Endothelial cell of umbilical vein (primary cell): Measurements from ENCODE around the gene ITSN2. TPM values are rescaled to one million over a fixed set of nuclear protein-coding genes. Genes with fewer than 3 reads are reported as not detected.

Source experiments
- BruUV-seq: library from RNA; stranded (reverse); fragments of 400-500 nt; replicated peaks from 2 replicates; lab custom pipeline; 2021; lab: Mats Ljungman, UMichigan
- CTCF ChIA-PET: fragments of 300-600, 350-600 bp; sonication (Branson Sonifier 250); formaldehyde crosslinking; loops from one replicate; lab custom pipeline; 2021; ENCODE audit warnings: antibody characterized with exemption, inconsistent platforms; lab: Charles Lee
- POLR2A ChIA-PET: fragments of 300-600, 350-600 bp; sonication (Branson Sonifier 250); formaldehyde crosslinking; loops from one replicate; lab custom pipeline; 2021; ENCODE audit warnings: antibody characterized with exemption, inconsistent platforms; lab: Charles Lee
- DNase-seq: peaks from one replicate; pipeline ENCODE4 v3.0.0-alpha.2; 2011; ENCODE audit warnings: low read depth, low spot score
- FAIRE-seq: peaks from 2 replicates; lab custom pipeline; 2011; peaks lifted over from hg19 to GRCh38; lab: Jason Lieb, UNC
- H2AFZ ChIP-seq: 2 replicates; pipeline ENCODE4 v1.6.0; 2012; ENCODE audit warnings: low read depth, low read length, control low read depth, inconsistent platforms
- H3K27ac ChIP-seq: 2 replicates; pipeline ENCODE4 v1.5.1; 2011; ENCODE audit warnings: low read depth, mild to moderate bottlenecking, control low read depth, low read length, moderate library complexity; ENCODE audit not compliant: insufficient read depth
- H3K27me3 ChIP-seq, 2 experiments: 2 replicates each; pipeline versions ENCODE4 v1.6.0 to v1.6.1; 2011; ENCODE audit warnings: low read length in 2 of 2, mixed read lengths in 1 of 2; ENCODE audit not compliant: control insufficient read depth in 2 of 2, insufficient read depth in 2 of 2
- H3K36me3 ChIP-seq, 2 experiments: 2 replicates in 1 of 2; 3 replicates in 1 of 2; pipeline ENCODE4 v1.5.1; 2011; ENCODE audit warnings: low read length in 2 of 2, mild to moderate bottlenecking in 1 of 2, moderate library complexity in 1 of 2; ENCODE audit not compliant: control insufficient read depth in 2 of 2, insufficient read depth in 2 of 2; ENCODE audit errors: extremely low read depth in 1 of 2
- H3K4me1 ChIP-seq: 3 replicates; pipeline ENCODE4 v1.5.1; 2011; ENCODE audit warnings: mild to moderate bottlenecking, low read length; ENCODE audit not compliant: control insufficient read depth, insufficient read depth; ENCODE audit errors: extremely low read depth
- H3K4me2 ChIP-seq: 2 replicates; pipeline ENCODE4 v1.6.1; 2011; ENCODE audit warnings: low read length, control low read depth, mixed read lengths; ENCODE audit not compliant: insufficient read depth
- H3K4me3 ChIP-seq, 3 experiments: fragments of 200-600 bp in 1 of 3; sonication (generic), shearing (Covaris generic) in 1 of 3; replicated peaks in 1 of 3; 2 replicates each; pipeline ENCODE4 v1.5.1; 2011 to 2016; ENCODE audit warnings: control low read depth in 3 of 3, low read length in 3 of 3, mild to moderate bottlenecking in 2 of 3, inconsistent platforms in 1 of 3, low read depth in 1 of 3, moderate library complexity in 1 of 3; ENCODE audit not compliant: insufficient read depth in 1 of 3
- H3K79me2 ChIP-seq: 2 replicates; pipeline ENCODE4 v1.6.0; 2012; ENCODE audit warnings: low read length, inconsistent platforms; ENCODE audit not compliant: control insufficient read depth, insufficient read depth
- H3K9ac ChIP-seq: replicated peaks from 2 replicates; pipeline ENCODE3; 2011; ENCODE audit warnings: low read length, control low read depth; ENCODE audit not compliant: insufficient read depth; ENCODE audit errors: extremely low read depth
- H3K9me1 ChIP-seq: replicated peaks from 3 replicates; pipeline ENCODE4 v1.6.0; 2011; ENCODE audit warnings: mild to moderate bottlenecking, low read length; ENCODE audit not compliant: control insufficient read depth, insufficient read depth; ENCODE audit errors: extremely low read depth
- H3K9me3 ChIP-seq: replicated peaks from 2 replicates; pipeline ENCODE4 v1.5.1; 2012; ENCODE audit warnings: low read length, inconsistent platforms; ENCODE audit not compliant: control insufficient read depth, insufficient read depth
- H4K20me1 ChIP-seq: replicated peaks from 2 replicates; pipeline ENCODE3; 2011; ENCODE audit warnings: mild to moderate bottlenecking, low read length; ENCODE audit not compliant: control insufficient read depth, insufficient read depth; ENCODE audit errors: extremely low read depth
- EZH2 ChIP-seq: IDR thresholded peaks from 2 replicates; pipeline ENCODE4 v1.6.1; 2012; ENCODE audit warnings: borderline replicate concordance, low read depth, mild to moderate bottlenecking, moderate library complexity, low read length, inconsistent platforms; ENCODE audit not compliant: severe bottlenecking
- FOS ChIP-seq: IDR thresholded peaks from 2 replicates; pipeline ENCODE4 v1.6.1; 2011; ENCODE audit warnings: mild to moderate bottlenecking, low read length, moderate library complexity, borderline replicate concordance; ENCODE audit not compliant: insufficient read depth
- GATA2 ChIP-seq: IDR thresholded peaks from 2 replicates; pipeline ENCODE4 v1.7.0; 2011; ENCODE audit warnings: low read depth, mild to moderate bottlenecking, moderate library complexity, mixed read lengths, low read length; ENCODE audit not compliant: insufficient read length, insufficient read depth
- JUN ChIP-seq: IDR thresholded peaks from 2 replicates; pipeline ENCODE4 v1.6.1; 2011; ENCODE audit warnings: borderline replicate concordance, low read depth; ENCODE audit not compliant: insufficient read length, insufficient read depth
- MYC ChIP-seq: IDR thresholded peaks from one replicate; pipeline ENCODE4 v1.6.1; 2011; ENCODE audit warnings: mild to moderate bottlenecking, low read depth, low read length
- POLR2A ChIP-seq: IDR thresholded peaks from 2 replicates; pipeline ENCODE4 v1.6.1; 2012; ENCODE audit warnings: low read depth, mild to moderate bottlenecking, control low read depth, low read length
- POLR2AphosphoS5 ChIP-seq: IDR thresholded peaks from 2 replicates; pipeline ENCODE4 v1.6.1; 2012; ENCODE audit warnings: low read depth, mild to moderate bottlenecking, control low read depth, low read length, moderate library complexity; ENCODE audit not compliant: insufficient read depth
- dilution Hi-C: fragments of 300-500 bp; cut with MboI; formaldehyde crosslinking; loops from one replicate; pipeline ENCODE4 v1.15.0; 2019; ENCODE audit warnings: low sequenced_read_pairs; ENCODE audit not compliant: extremely low pct_ligation_motif_present
- intact Hi-C: fragments of 100-400 bp; cut with micrococcal nuclease; formaldehyde crosslinking; loops from one replicate; pipeline ENCODE4 v1.10.0; 2022
- polyA plus RNA-seq, 4 experiments: library from polyadenylated mRNA; depleted of rRNA in 3 of 4; stranded (reverse) in 3 of 4; unstranded in 1 of 4; fragments of >200 nt; gene quantifications; 2 replicates each; pipeline versions ENCODE4 v1.2.1 to v1.2.3, GENCODE V29; 2011 to 2012; ENCODE audit warnings: missing spikeins in 1 of 4
- total RNA-seq: library from RNA; stranded (reverse); gene quantifications from 2 replicates; pipeline ENCODE4 v1.2.3, GENCODE V29; 2021
- TF ChIP-seq, protein P1 (sequence below): IDR thresholded peaks from 2 replicates; pipeline ENCODE4 v1.6.1; 2011; ENCODE audit not compliant: insufficient read depth, insufficient read length
- TF ChIP-seq, protein P2 (sequence below), 2 donors: IDR thresholded peaks; 1 replicate in 1 of 2; 2 replicates in 1 of 2; pipeline ENCODE4 v1.5.1; 2011; ENCODE audit warnings: low read length in 2 of 2, mild to moderate bottlenecking in 2 of 2, moderate library complexity in 2 of 2, control low read depth in 1 of 2, inconsistent platforms in 1 of 2, low read depth in 1 of 2; ENCODE audit not compliant: insufficient read depth in 1 of 2; ENCODE audit errors: extremely low read depth in 1 of 2

The ITSN2 gene
- total and polyA plus RNA-seq, 2 donors (not counting 3 experiments of a cell fraction or from before 2014, with no cell fraction given), result 30.5 to 56.8 TPM

DNA sequence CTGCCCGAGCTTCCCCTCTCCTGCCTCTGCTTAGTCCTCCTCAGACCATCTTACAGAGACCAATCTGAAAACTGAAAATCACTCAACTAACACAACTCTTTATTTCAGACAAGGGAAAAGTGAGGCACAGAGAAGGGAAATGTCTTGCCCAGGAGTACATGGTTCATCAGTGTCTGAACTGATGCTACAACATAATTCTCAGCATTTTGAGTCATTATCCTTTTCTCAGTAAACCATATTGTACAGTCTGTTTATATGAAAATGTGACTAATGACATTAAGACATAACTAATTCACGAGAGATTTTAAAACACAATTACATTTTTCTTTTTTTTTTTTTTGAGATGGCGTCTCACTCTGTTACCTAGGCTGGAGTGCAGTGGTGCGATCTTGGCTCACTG, 62.7 kb downstream of the ITSN2 start:
- no peak overlapping the region for H2AFZ ChIP-seq
- H4K20me1 ChIP-seq, result no peaks in the 10 kb centered on the region
- ChIA-PET POLR2A (no interaction called here), CTCF (no interaction called here)
- intact Hi-C loops, result no loop called here
- FAIRE-seq (no peak), DNase-seq (no peak)
- H3K79me2 ChIP-seq, result no peaks in the 10 kb centered on the region
- H3K4me3 ChIP-seq, result no peak overlapping the region
- H3K4me1 ChIP-seq, result no peaks in the 10 kb centered on the region
- H3K27ac ChIP-seq, result no peak overlapping the region
- H3K4me2 ChIP-seq, result no peak overlapping the region
- no peaks in the 10 kb centered on the region for H3K9me1 ChIP-seq
- no peaks in the 10 kb centered on the region for H3K9me3 ChIP-seq
- no TSS peak for BruUV-seq
- dilution Hi-C loops, result no loop called here
- TF ChIP-seq GATA2 (no peak), FOS (no peak), EZH2 (no peak), POLR2AphosphoS5 (no peak), POLR2A (no peak), JUN (no peak)
- TF ChIP-seq, protein P1, sequence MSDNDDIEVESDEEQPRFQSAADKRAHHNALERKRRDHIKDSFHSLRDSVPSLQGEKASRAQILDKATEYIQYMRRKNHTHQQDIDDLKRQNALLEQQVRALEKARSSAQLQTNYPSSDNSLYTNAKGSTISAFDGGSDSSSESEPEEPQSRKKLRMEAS, result no peak
- peaks cover 16 to 18% of the 10 kb centered on the region in 2 experiments for H3K36me3 ChIP-seq
- H3K9ac ChIP-seq, result no peak overlapping the region
- no peaks in the 10 kb centered on the region for H3K27me3 ChIP-seq

DNA sequence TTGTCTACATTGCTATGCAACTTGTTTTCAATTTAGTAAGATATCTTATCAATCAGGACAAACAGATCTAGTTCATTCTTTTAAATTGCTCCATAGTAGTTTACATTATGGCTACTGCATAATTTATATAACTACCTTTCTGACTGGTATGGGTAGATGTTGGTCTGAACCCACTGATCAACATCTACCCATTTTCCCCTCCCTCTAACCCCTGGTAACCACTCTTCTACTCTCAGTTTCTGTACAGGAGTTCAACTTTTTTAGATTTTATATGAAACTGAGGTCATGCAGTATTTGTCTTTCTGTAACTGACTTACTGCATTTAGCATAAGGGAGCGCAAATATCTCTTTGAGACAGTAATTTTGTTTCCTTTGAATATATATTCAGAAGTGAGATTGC, 73.2 kb downstream of the ITSN2 start:
- H3K9me1 ChIP-seq, result no peaks in the 10 kb centered on the region
- H3K9ac ChIP-seq, result no peak overlapping the region
- ChIA-PET POLR2A (no interaction called here), CTCF (no interaction called here)
- H3K4me1 ChIP-seq, result peaks cover 13% of the 10 kb centered on the region
- H3K36me3 ChIP-seq, result peaks cover under 1 to 2% of the 10 kb centered on the region in 2 experiments
- TF ChIP-seq, protein P2, sequence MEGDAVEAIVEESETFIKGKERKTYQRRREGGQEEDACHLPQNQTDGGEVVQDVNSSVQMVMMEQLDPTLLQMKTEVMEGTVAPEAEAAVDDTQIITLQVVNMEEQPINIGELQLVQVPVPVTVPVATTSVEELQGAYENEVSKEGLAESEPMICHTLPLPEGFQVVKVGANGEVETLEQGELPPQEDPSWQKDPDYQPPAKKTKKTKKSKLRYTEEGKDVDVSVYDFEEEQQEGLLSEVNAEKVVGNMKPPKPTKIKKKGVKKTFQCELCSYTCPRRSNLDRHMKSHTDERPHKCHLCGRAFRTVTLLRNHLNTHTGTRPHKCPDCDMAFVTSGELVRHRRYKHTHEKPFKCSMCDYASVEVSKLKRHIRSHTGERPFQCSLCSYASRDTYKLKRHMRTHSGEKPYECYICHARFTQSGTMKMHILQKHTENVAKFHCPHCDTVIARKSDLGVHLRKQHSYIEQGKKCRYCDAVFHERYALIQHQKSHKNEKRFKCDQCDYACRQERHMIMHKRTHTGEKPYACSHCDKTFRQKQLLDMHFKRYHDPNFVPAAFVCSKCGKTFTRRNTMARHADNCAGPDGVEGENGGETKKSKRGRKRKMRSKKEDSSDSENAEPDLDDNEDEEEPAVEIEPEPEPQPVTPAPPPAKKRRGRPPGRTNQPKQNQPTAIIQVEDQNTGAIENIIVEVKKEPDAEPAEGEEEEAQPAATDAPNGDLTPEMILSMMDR (IDR thresholded peaks at IDR 0.05; ENCODE audit: extremely low read depth in 1 of 2, insufficient read depth in 1 of 2, low read depth in 1 of 2, low read length in 2 of 2), result no peak
- no peak for TF ChIP-seq JUN
- no peak for TF ChIP-seq FOS
- no peak for TF ChIP-seq EZH2
- TF ChIP-seq POLR2AphosphoS5, result no peak
- no peak for TF ChIP-seq POLR2A
- TF ChIP-seq, protein P1, result no peak
- TF ChIP-seq GATA2, result no peak
- no peak for TF ChIP-seq MYC
- FAIRE-seq (no peak), DNase-seq (no peak)
- no peaks in the 10 kb centered on the region for H3K79me2 ChIP-seq
- no peak overlapping the region for H3K27ac ChIP-seq
- H3K27me3 ChIP-seq, result no peaks in the 10 kb centered on the region
- no peaks in the 10 kb centered on the region for H4K20me1 ChIP-seq
- no peak overlapping the region for H3K4me3 ChIP-seq
- no peak overlapping the region for H3K4me2 ChIP-seq
- dilution Hi-C loops, result no loop called here
- intact Hi-C loops, result no loop called here
- no TSS peak for BruUV-seq
- no peaks in the 10 kb centered on the region for H3K9me3 ChIP-seq
- H2AFZ ChIP-seq, result no peak overlapping the region
